A549 (cell line): Measurements from ENCODE around the gene OR6K2.

ENCODE experiments used
- CTCF ChIP-seq: fragments of >200 bp; sonication (Bioruptor Twin); formaldehyde crosslinking; IDR thresholded peaks from 3 replicates; pipeline ENCODE4 v1.5.1; 2016
- ELK1 ChIP-seq: fragments of 150-350 bp; IDR thresholded peaks from 2 replicates; pipeline ENCODE4 v1.6.1; 2014; ENCODE audit warnings: low read depth, mild to moderate bottlenecking, low read length
- EP300 ChIP-seq, 2 experiments: fragments of >200 bp; sonication (Bioruptor Twin); formaldehyde crosslinking; IDR thresholded peaks; 2 replicates in 1 of 2; 3 replicates in 1 of 2; pipeline ENCODE4 v1.6.1; 2016 to 2017
- HDAC2 ChIP-seq: fragments of 200-600 bp; sonication (generic); IDR thresholded peaks from 2 replicates; pipeline ENCODE4 v1.6.1; 2016
- JUNB ChIP-seq: fragments of >200 bp; sonication (Bioruptor Twin); formaldehyde crosslinking; IDR thresholded peaks from 2 replicates; pipeline ENCODE4 v1.6.1; 2016
- POLR2A ChIP-seq: IDR thresholded peaks from 2 replicates; pipeline ENCODE4 v1.6.1; 2012; ENCODE audit warnings: mild to moderate bottlenecking, low read length
- SMC3 ChIP-seq: fragments of >200 bp; sonication (Bioruptor Twin); formaldehyde crosslinking; IDR thresholded peaks from 3 replicates; pipeline ENCODE4 v1.6.1; 2018; ENCODE audit warnings: inconsistent platforms

- TF ChIP-seq EP300 (IDR thresholded peaks at IDR 0.05) (no peak), HDAC2 (no peak), JUNB (no peak), CTCF (no peak), ELK1 (no peak), SMC3 (no peak), POLR2A (no peak)
Observed at GRCh38 chr1:158719664-158720063, 19.2 kb upstream of the OR6K2 start.
